GM21529 (cell line): ENCODE data around the gene SH2B2.

Experiments used
- ATAC-seq: cut with Tn5 transposase; IDR thresholded peaks from one replicate; pipeline ENCODE4 v1.9.1; 2021; ENCODE audit not compliant: unreplicated experiment

SH2B2 gene

DNA sequence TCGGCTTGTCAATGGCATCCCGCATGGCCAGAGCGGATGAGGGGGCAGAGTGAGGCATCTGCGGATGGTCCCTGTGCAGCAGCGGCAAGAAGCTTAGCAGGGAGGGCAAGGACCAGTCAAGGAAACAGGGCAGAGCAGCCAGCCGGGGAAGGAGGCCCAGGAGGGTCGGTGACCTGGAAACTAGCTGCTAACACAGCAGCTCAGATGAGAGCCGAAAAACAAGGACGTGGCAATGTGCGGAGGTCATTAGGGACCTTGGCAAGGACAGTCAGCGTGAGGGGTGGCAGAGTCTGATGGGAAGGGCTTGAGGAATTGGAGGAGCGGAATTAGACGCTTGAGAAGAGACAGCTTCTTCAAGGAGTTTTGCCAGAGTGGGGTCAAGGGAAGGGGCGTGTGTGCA is 20.1 kb upstream of the SH2B2 start:
- no peak for ATAC-seq

- ATAC-seq, result no peak
Measured at GRCh38 chr7:102268635-102269034, 18.0 kb upstream of the SH2B2 start.

DNA sequence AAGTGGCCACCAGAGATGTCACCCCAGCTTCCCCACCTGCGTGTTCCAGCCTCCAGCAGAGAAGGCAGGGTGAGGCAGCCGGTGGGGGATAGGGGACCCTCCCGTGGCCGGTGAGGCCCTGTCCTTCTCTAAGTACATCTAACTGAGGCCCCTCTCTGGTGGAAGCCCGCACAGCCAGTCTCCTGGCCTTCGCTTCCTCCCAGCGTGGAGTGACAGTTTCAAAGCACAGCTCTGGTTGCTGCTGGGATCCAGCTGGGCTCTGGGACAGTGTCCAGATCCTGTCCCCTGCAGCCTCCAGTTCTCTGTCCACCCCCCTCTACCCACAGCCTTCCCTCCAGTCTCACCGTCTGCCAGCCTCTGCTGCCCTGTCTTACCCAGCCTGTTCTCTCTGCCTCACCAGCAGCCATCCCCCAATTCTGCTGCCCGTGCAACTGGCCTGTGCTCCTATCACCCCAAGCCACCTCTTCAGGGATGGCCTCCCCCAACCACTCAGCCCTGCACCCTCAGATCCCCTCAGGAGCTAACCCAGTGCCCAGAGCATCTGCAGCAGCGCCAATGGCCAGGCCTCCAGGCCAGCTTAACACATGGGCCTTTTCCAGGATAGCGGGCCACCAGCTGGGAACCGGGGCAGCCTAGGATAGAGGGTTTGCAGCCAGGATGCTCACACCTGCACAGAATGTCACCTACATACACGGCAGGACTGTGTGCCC is 16.3 kb upstream of the SH2B2 start:
- ATAC-seq, result no peak

- ATAC-seq, result no peak
Measured at GRCh38 chr7:102271158-102271798, 15.4 kb upstream of the SH2B2 start.

DNA sequence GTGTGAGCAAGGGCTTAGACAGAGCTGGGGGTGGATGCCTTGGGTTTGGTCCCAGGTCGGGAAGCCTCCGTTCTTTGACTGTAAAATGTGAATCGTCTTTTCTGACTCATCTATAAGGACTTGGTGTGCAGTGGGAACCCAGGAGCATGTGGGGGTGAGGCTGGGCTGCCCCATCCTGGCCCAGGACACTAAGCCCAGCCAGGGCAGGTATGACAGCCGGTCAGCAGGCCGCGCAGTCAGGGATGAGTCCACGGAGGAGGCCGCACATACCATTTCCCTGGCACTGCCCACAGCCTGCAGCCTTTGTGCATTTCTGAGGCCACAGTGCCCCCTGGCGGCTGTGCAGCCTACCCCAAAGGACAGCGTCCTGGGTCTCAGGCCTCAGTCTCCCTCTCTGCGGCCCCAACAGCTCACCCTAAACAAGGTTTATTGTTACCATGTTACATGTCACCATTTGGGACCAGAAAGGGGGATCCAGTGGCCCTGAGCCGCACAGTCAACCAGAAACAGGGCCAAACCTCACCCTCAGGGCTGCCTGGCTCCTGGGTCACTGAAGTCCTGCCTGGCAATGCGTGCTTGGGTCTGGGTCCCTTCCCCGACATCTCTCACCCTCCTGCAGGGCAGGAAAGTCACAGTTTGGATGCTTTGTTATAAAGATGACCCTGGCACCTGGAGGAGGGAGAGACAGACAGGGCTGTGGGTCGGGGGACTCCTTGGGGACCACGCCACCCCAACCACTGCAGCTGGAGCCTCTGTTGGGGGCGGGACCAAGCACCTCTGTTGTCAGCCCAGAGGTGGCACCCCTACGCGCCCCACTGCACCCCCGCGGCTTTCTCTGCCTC is 14.4 kb upstream of the SH2B2 start:
- no peak for ATAC-seq

DNA sequence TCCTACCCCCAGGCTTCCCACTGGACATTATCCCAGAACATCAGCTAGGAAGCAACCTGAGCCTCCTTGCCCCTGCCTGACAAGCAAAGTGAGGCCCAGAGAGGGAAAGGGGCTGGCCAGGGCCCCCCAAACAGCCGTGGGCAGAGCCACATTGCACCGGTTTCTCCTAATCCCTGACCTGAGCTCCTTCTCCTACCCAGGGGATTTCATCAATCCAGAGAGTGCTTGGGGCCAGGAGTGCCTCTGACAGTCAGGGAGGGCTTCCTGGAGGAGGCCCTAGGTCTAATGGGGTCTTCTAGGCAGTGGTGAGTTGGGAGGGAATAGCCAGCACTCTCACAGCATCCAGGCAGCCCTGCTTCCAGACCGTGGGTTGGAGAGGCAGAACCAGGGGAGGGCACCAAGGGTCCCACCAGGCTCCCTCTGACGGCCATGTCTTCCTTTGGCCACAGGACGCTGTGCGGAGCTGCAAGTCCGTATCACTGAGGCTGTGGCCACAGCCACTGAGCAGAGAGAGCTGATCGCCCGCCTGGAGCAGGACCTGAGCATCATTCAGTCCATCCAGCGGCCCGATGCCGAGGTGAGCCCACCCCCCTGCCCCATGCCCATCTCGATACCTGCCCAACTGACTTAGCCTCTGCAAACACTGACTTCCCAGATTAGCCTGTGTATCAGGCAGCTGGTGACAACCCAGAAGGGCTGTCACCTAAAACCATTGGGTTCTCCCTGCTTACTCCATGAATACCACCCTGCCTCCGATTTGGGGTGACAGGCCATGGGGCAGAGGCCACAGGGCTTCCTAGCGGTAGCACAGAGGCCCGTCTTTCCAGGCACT is 13.5 kb upstream of the SH2B2 start:
- ATAC-seq, result no peak

DNA sequence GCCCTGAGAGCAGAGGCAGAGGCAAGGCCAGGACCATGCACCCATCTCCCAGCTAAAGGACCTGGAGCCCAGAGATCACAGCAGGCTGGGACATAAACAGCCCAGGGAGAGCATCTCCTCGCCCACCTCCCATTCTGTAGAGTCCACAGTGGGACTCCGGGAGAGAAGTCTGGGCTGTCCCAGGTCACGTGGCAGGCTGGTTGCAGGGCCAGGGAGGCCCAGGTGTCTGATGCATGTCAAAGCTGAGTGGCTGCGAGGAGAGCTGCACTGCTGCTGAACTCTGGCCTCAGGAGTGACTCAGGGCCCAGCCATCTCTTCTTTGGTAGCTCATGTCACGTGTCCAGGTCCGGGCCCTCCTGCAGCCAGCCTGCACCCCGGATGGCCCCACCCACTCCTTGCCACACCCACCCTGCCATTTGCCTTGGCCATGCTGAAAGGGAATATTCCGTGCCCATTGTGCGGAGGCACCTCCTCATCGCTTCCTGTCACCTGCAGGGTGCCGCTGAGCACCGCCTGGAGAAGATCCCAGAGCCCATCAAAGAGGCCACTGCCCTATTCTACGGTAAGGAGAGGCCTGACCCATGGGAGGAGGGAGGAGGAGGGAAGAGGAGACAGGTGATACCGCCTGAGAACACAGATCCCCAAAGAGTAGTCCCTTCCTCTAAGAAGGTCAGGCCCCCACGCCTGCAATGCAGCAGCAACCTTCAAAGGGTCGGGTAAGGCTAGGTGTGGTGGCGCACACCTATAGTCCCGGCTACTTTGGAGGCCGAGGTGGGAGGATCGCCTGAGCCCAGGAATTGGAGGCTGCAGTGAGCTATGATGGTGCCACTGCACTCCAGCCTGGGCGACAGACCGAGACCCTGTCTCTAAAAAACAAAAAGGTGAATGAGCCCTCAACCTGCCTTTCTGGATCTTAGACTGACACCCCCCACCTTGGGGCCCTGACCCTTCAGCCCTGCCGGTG is 12.6 kb upstream of the SH2B2 start:
- no peak for ATAC-seq

GRCh38 chr7:102275123-102275703 is 11.5 kb upstream of the SH2B2 start:
- no peak for ATAC-seq

DNA sequence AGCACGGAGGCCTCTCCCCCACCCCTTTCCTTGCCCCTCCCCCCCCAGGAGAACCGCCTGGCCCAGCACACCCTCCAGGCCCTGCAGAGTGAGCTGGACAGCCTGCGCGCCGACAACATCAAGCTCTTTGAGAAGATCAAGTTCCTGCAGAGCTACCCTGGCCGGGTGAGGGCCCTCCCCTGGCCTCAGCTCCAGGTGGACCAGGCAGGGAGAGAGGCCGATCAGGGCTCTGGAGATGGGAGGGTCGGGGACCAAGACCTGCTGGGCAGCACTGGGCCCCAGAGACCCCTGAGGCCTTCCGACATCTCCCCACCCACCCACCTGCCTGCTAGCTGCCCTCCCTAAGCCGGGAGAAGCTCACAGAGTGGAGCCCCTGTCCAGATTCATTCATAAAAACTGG is 8.8 kb upstream of the SH2B2 start:
- ATAC-seq, result no peak

DNA sequence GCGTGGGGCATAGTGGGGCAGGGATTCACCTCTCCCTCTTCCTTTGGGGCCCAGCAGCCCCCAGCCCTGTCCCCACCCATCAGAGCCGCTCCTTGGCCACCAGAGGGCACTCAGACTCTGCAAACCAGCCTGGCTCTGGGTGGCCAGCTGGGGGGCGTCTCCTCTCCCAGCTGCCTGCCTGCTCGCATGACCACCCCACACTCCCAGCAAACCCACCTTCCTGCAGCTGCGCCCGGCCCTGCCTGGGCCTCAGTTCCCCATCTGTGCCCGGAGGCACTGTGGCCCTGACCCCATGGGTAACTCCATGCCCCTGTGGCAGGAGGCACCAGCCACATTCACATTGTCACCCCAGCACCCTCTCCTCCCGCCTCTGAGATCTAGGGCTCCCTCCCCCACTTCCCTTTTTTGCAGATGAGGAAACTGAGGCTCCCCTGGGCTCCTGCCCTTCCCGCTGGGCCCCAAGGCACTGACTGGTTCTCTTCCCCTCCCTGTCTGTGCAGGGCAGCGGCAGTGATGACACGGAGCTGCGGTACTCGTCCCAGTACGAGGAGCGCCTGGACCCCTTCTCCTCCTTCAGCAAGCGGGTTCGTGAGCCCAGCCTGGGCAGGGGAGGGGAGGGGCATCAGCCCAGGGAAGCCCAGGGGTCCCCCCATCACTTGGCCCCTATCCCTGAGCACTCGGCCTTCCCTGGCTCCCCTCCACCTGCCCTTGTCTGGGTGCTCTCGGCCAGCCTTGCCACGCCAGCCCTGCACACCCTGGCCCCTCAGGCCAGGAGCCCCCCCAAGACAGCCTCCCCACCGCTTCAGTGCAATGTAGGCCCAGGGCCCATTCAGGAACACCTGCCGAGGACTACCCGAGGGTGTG is 6.9 kb upstream of the SH2B2 start:
- ATAC-seq, result peak; percentile 55

GRCh38 chr7:102280521-102280920 is 6.1 kb upstream of the SH2B2 start:
- no peak for ATAC-seq

DNA sequence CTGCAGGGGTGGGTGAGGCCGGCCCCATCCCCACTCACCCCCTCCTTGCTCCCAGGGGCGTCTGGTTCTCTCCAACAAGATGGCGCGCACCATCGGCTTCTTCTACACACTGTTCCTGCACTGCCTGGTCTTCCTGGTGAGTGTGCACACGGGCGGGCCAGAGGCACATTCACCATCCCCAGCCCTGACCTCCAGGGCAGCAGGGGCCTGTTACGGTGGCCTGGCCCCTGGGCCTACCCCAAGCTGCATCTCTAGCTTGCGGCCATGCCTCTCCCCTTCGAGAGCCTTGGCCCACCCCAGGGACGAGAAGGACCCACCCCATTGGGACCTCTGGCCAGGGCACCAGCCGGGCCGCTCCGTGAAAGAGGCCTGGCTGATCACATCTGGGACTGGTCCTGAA is 4.9 kb upstream of the SH2B2 start:
- ATAC-seq, result no peak

DNA sequence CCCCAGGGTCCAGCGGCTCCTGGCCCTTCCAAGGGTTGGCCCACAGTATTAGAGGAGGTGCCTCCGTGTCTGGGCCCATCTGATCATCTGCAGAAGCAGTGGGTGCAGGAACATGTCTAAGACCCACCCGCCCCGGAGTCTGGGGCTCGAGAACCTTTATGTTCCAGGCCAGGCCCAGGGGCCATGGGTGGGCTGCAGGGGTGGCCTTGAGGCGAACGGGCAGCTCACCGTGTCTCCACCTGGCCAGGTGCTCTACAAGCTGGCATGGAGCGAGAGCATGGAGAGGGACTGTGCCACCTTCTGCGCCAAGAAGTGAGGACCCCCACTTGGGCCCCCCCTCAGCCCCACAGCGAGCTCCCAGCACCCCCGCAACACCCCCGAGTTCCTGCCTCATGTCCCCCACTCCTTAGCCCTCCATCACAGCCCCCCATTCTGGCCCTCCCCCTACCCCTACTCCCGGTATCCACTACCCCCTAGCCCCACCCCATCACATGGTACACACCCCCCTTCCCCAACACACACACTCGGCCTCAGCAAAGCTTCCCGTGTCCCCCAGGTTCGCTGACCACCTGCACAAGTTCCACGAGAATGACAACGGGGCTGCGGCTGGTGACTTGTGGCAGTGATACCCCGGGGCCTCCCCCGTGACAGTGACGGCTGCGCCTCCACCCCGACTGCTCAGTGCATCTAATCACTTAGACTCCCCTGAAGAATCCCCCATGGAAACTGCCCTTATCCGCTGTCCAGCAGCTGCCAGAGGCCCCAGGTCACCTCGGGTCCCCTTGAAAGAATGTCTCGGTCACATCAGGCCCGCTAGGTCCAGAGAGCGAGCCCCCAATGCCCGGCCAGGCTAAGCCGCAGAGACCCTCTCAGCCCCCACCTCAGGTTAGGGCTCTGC is 4.0 kb upstream of the SH2B2 start:
- no peak for ATAC-seq

GRCh38 chr7:102283477-102284189 is 3.0 kb upstream of the SH2B2 start:
- no peak for ATAC-seq

- ATAC-seq, result no peak
Measured at GRCh38 chr7:102284399-102284798, 2.3 kb upstream of the SH2B2 start.

- no peak for ATAC-seq
Measured at GRCh38 chr7:102284891-102285539, 1.7 kb upstream of the SH2B2 start.
